ENCODE results near the gene CELA3A.
A peak's percentile ranks its signal among the peaks of the same experiment; 100 is the strongest.
"Not testable (repeated sequence)": the region's sequence is repeated elsewhere in the genome, so short reads cannot be mapped to it uniquely, and the experiment has no call there.

Gene CELA3A

GRCh38 chr1:22018583-22019559, 17.4 kb downstream of the CELA3A start:
- peak; percentile 94 for DNase-seq (ENCODE audit: low read depth)

GRCh38 chr1:22021061-22021460, 19.6 kb downstream of the CELA3A start:
- no peak for DNase-seq (ENCODE audit: low read depth)

- peak; percentile 83 for DNase-seq (ENCODE audit: low read depth)
Observed at GRCh38 chr1:22024485-22025367, 23.3 kb downstream of the CELA3A start.

GRCh38 chr1:22025368-22026155, 24.1 kb downstream of the CELA3A start:
- peak; percentile 86 for DNase-seq (ENCODE audit: low read depth)

GRCh38 chr1:22026924-22027289, 25.4 kb downstream of the CELA3A start:
- no peak for DNase-seq (ENCODE audit: low read depth)

- DNase-seq (ENCODE audit: low read depth): no peak
Observed at GRCh38 chr1:22030057-22030456, 28.6 kb downstream of the CELA3A start.

GRCh38 chr1:22030473-22030872, 29.0 kb downstream of the CELA3A start:
- no peak for DNase-seq (ENCODE audit: low read depth)

- no peak for DNase-seq (ENCODE audit: low read depth)
Observed at GRCh38 chr1:22031214-22031962, 29.9 kb downstream of the CELA3A start.

GRCh38 chr1:22034834-22035233, 33.4 kb downstream of the CELA3A start:
- DNase-seq (ENCODE audit: low read depth): not testable (repeated sequence)

- no peak for DNase-seq (ENCODE audit: low read depth)
Observed at GRCh38 chr1:22037520-22037919, 36.1 kb downstream of the CELA3A start.

- DNase-seq (ENCODE audit: low read depth): no peak
Observed at GRCh38 chr1:22038036-22038435, 36.6 kb downstream of the CELA3A start.

GRCh38 chr1:22039594-22040285, 38.3 kb downstream of the CELA3A start:
- DNase-seq (ENCODE audit: low read depth): peak; percentile 49

- DNase-seq (ENCODE audit: low read depth): no peak
Observed at GRCh38 chr1:22040286-22040623, 38.8 kb downstream of the CELA3A start.

- DNase-seq (ENCODE audit: low read depth): no peak
Observed at GRCh38 chr1:22041505-22041904, 40.0 kb downstream of the CELA3A start.

- no peak for DNase-seq (ENCODE audit: low read depth)
Observed at GRCh38 chr1:22043198-22043769, 41.8 kb downstream of the CELA3A start.

GRCh38 chr1:22044690-22045420, 43.4 kb downstream of the CELA3A start:
- peak; percentile 78 for DNase-seq (ENCODE audit: low read depth)

- no peak for DNase-seq (ENCODE audit: low read depth)
Observed at GRCh38 chr1:22045604-22046228, 44.3 kb downstream of the CELA3A start.

GRCh38 chr1:22048351-22049192, 47.1 kb downstream of the CELA3A start:
- DNase-seq (ENCODE audit: low read depth): peak; percentile 35

Measured in EH (cell line).